Panc1 (cell line): Measurements from ENCODE around the gene GRM4. TPM values are rescaled to one million over a fixed set of nuclear protein-coding genes. Genes with fewer than 3 reads are reported as not detected.

Experiments used
- ATAC-seq: fragments of 200-7000 bp; cut with Tn5 transposase; 2 replicates; pipeline ENCODE4 v1.9.1; 2020; ENCODE audit warnings: mild to moderate bottlenecking, moderate library complexity
- BruUV-seq: library from RNA; stranded (reverse); fragments of 400-500 nt; replicated peaks from 2 replicates; lab custom pipeline; 2021; lab: Mats Ljungman, UMichigan
- CTCF ChIA-PET: fragments of 300-600 bp; sonication (Branson Sonifier 250); formaldehyde crosslinking; loops from one replicate; lab custom pipeline; 2022; ENCODE audit warnings: antibody characterized with exemption; lab: Charles Lee
- POLR2A ChIA-PET: fragments of 300-600 bp; sonication (Branson Sonifier 250); formaldehyde crosslinking; loops from one replicate; lab custom pipeline; 2022; ENCODE audit warnings: antibody characterized with exemption; lab: Charles Lee
- DNase-seq: peaks from one replicate; pipeline ENCODE4 v3.0.0-alpha.2; 2010; ENCODE audit warnings: low read depth, low spot score
- H3K27ac ChIP-seq: 2 replicates; pipeline ENCODE4 v1.5.1; 2011; ENCODE audit warnings: mild to moderate bottlenecking, low read length, inconsistent platforms
- H3K27me3 ChIP-seq: fragments of 200-500 bp; sonication (Bioruptor generic); 2 replicates; pipeline ENCODE4 v1.6.0; 2014; ENCODE audit warnings: low read length, inconsistent platforms; ENCODE audit not compliant: control insufficient read depth, insufficient read depth
- H3K36me3 ChIP-seq: fragments of 200-500 bp; sonication (Bioruptor generic); 2 replicates; pipeline ENCODE4 v1.5.1; 2014; ENCODE audit warnings: inconsistent platforms, mild to moderate bottlenecking, low read length, moderate library complexity; ENCODE audit not compliant: control insufficient read depth, insufficient read depth
- H3K4me1 ChIP-seq: 2 replicates; pipeline ENCODE4 v1.5.1; 2011; ENCODE audit warnings: inconsistent platforms, mild to moderate bottlenecking, low read length, moderate library complexity; ENCODE audit not compliant: control insufficient read depth, insufficient read depth
- H3K4me3 ChIP-seq, 2 experiments: 2 replicates each; pipeline ENCODE4 v1.5.1; 2011 to 2012; ENCODE audit warnings: low read depth in 2 of 2, low read length in 2 of 2, mild to moderate bottlenecking in 2 of 2, inconsistent platforms in 1 of 2, moderate library complexity in 1 of 2
- H3K9me3 ChIP-seq: fragments of 200-500 bp; sonication (Bioruptor generic); 2 replicates; pipeline ENCODE4 v1.5.1; 2014; ENCODE audit warnings: low read depth, mild to moderate bottlenecking, inconsistent platforms, low read length, moderate library complexity; ENCODE audit not compliant: control insufficient read depth, insufficient read depth
- CTCF ChIP-seq: fragments of 450-650 bp; IDR thresholded peaks from 2 replicates; pipeline ENCODE4 v1.5.1; 2017; ENCODE audit warnings: mild to moderate bottlenecking
- POLR2AphosphoS5 ChIP-seq: IDR thresholded peaks from 2 replicates; pipeline ENCODE4 v1.6.1; 2012; ENCODE audit warnings: mild to moderate bottlenecking, low read depth, low read length, moderate library complexity
- REST ChIP-seq, 2 experiments: IDR thresholded peaks; 2 replicates each; pipeline ENCODE4 v1.6.1; 2011 to 2012; ENCODE audit warnings: low read depth in 2 of 2, control low read depth in 1 of 2, low read length in 1 of 2, mild to moderate bottlenecking in 1 of 2, moderate library complexity in 1 of 2; ENCODE audit not compliant: insufficient read depth in 1 of 2
- SIN3A ChIP-seq: IDR thresholded peaks from 2 replicates; pipeline ENCODE4 v1.6.1; 2012; ENCODE audit warnings: low read depth, mild to moderate bottlenecking, low read length, moderate library complexity, borderline replicate concordance; ENCODE audit not compliant: insufficient read depth
- TCF7L2 ChIP-seq: IDR thresholded peaks from 2 replicates; pipeline ENCODE4 v1.6.1; 2011; ENCODE audit warnings: mild to moderate bottlenecking, low read depth, low read length, inconsistent platforms
- in situ Hi-C: cut with HindIII; loops from 2 replicates; pipeline ENCODE4 v1.10.0; 2016; ENCODE audit warnings: low sequenced_read_pairs, low pct_unique_long_range_greater_than_20kb
- intact Hi-C: fragments of 100-400 bp; cut with micrococcal nuclease; formaldehyde crosslinking; loops from one replicate; pipeline ENCODE4 v1.10.0; 2022; ENCODE audit not compliant: unreplicated experiment
- total RNA-seq: library from RNA; stranded (reverse); gene quantifications from one replicate; pipeline ENCODE4 v1.2.1, GENCODE V29; 2021; ENCODE audit not compliant: unreplicated experiment

Gene GRM4
- total RNA-seq, 1 experiment from 2014 or later, result 1.3 TPM

GRCh38 chr6:34051331-34051919 is 94.5 kb downstream of the GRM4 start:
- intact Hi-C loops (no loop called here), in situ Hi-C loops (no loop called here)
- no peaks in the 10 kb centered on the region for H3K4me1 ChIP-seq
- DNase-seq (no peak), ATAC-seq (no peak)
- H3K4me3 ChIP-seq, result no peak overlapping the region
- no peaks in the 10 kb centered on the region for H3K9me3 ChIP-seq
- TF ChIP-seq CTCF (no peak), POLR2AphosphoS5 (no peak), REST (IDR thresholded peaks at IDR 0.05; ENCODE audit: insufficient read depth in 1 of 2, low read depth in 2 of 2, low read length in 1 of 2) (no peak), TCF7L2 (no peak), SIN3A (no peak)
- ChIA-PET CTCF (no interaction called here), POLR2A (no interaction called here)
- no TSS peak for BruUV-seq
- no peaks in the 10 kb centered on the region for H3K36me3 ChIP-seq
- no peaks in the 10 kb centered on the region for H3K27me3 ChIP-seq
- no peak overlapping the region for H3K27ac ChIP-seq

- intact Hi-C loops, result no loop called here
- H3K36me3 ChIP-seq, result no peaks in the 10 kb centered on the region
- in situ Hi-C loops, result no loop called here
Observed at GRCh38 chr6:34050691-34051090, 95.2 kb downstream of the GRM4 start.

More at GRCh38 chr6:34050691-34051090, 95.2 kb downstream of the GRM4 start:
- Histone ChIP-seq H3K4me3 (no peak overlapping the region), H3K27ac (no peak overlapping the region), H3K9me3 (no peaks in the 10 kb centered on the region), H3K4me1 (no peaks in the 10 kb centered on the region), H3K27me3 (no peaks in the 10 kb centered on the region)
- DNase-seq (no peak), ATAC-seq (no peak)
- no TSS peak for BruUV-seq
- POLR2A ChIA-PET, result no interaction called here
- CTCF ChIA-PET, result no interaction called here
- no peak for TF ChIP-seq SIN3A
- no peak for TF ChIP-seq CTCF
- no peak for TF ChIP-seq REST (IDR thresholded peaks at IDR 0.05; ENCODE audit: insufficient read depth in 1 of 2, low read depth in 2 of 2, low read length in 1 of 2)
- no peak for TF ChIP-seq POLR2AphosphoS5
- TF ChIP-seq TCF7L2, result no peak
